Left lung (tissue), 10 donors: Measurements from ENCODE around the gene SLN. TPM values are rescaled to one million over a fixed set of nuclear protein-coding genes. Genes with fewer than 3 reads are reported as not detected.

Experiments
- ATAC-seq: fragments of 200-7000 bp; cut with Tn5 transposase; one replicate; pipeline ENCODE4 v1.9.1; 2020; ENCODE audit warnings: moderate library complexity
- DNase-seq, 4 donors: peaks; one replicate each; pipeline ENCODE4 v3.0.0-alpha.2; 2013 to 2020
- H3K27ac ChIP-seq, 2 donors: fragments of 200-600 bp; sonication (generic) in 1 of 2; one replicate each; pipeline versions ENCODE4 v1.5.0 to v1.8.0; 2020 to 2021
- H3K27me3 ChIP-seq, 2 donors: fragments of 200-600 bp; sonication (generic) in 1 of 2; one replicate each; pipeline versions ENCODE4 v1.5.0 to v1.8.0; 2020 to 2021
- H3K36me3 ChIP-seq, 2 donors: fragments of 200-600 bp; sonication (generic) in 1 of 2; one replicate each; pipeline versions ENCODE4 v1.5.0 to v1.8.0; 2020 to 2021
- H3K4me1 ChIP-seq, 2 donors: fragments of 200-600 bp; one replicate each; pipeline ENCODE4 v1.8.0; 2021
- H3K4me3 ChIP-seq, 2 donors: fragments of 200-600 bp; sonication (generic) in 1 of 2; one replicate each; pipeline versions ENCODE4 v1.5.0 to v1.8.0; 2020 to 2021; ENCODE audit warnings: mild to moderate bottlenecking in 1 of 2
- H3K9me3 ChIP-seq, 2 donors: fragments of 200-600 bp; sonication (generic) in 1 of 2; one replicate each; pipeline versions ENCODE4 v1.5.0 to v1.8.0; 2020 to 2021
- CTCF ChIP-seq, 2 donors: fragments of 200-600 bp; sonication (generic) in 1 of 2; IDR thresholded peaks; one replicate each; pipeline versions ENCODE4 v1.5.0 to v1.8.0; 2021; ENCODE audit warnings: antibody characterized with exemption in 2 of 2
- intact Hi-C, 2 donors: fragments of 100-400 bp; cut with DNase I; formaldehyde crosslinking; loops; one replicate each; pipeline versions ENCODE4 v1.11.2 to v1.14.2; 2022
- polyA plus RNA-seq, 6 donors: library from polyadenylated mRNA; unstranded; fragments of 120-200 nt; gene quantifications; one replicate each; pipeline ENCODE4 v1.2.1, GENCODE V29; 2013; ENCODE audit not compliant: insufficient read length in 6 of 6
- total RNA-seq, 2 donors: library from RNA; stranded (reverse); fragmentation: NEBNext Ultra II Directional; extraction: Animal tissue kit (Norgen Biotek cat#: 25700); gene quantifications; one replicate each; pipeline ENCODE4 v1.2.1, GENCODE V29; 2021
- donor health status: DM: no; HTN: yes; CAD: no.
- donor health status: DM: no; HTN: no; CAD: no.

SLN gene
- total and polyA plus RNA-seq, 8 donors: 0.23 to 2.4 (median 0.96) TPM; not detected in 5

GRCh38 chr11:107688322-107688918 lies 23.4 kb downstream of the SLN start:
- Histone ChIP-seq H3K27ac (no peak overlapping the region), H3K27me3 (peaks cover 0 to 17% of the 10 kb centered on the region in 2 donors), H3K9me3 (no peaks in the 10 kb centered on the region), H3K4me1 (peaks cover 0 to 4% of the 10 kb centered on the region in 2 donors), H3K36me3 (no peaks in the 10 kb centered on the region), H3K4me3 (no peak overlapping the region)
- intact Hi-C loops: loop anchor here in 1 of 2 donors (5.0 kb wide), 1 partner anchor 111 kb away; no protein-coding TSS in a partner anchor
- no peak for DNase-seq
- no peak for TF ChIP-seq CTCF (IDR thresholded peaks at IDR 0.05)
- no peak for ATAC-seq

GRCh38 chr11:107683807-107684206 lies 28.0 kb downstream of the SLN start:
- Histone ChIP-seq H3K9me3 (no peaks in the 10 kb centered on the region), H3K27ac (no peak overlapping the region), H3K4me3 (no peak overlapping the region), H3K4me1 (peaks cover 0 to under 1% of the 10 kb centered on the region in 2 donors), H3K27me3 (no peaks in the 10 kb centered on the region), H3K36me3 (no peaks in the 10 kb centered on the region)
- no peak for DNase-seq
- TF ChIP-seq CTCF (IDR thresholded peaks at IDR 0.05): no peak
- no peak for ATAC-seq
- intact Hi-C loops: no loop called here

- intact Hi-C loops: no loop called here
- DNase-seq (no peak), ATAC-seq (no peak)
- Histone ChIP-seq H3K4me3 (no peak overlapping the region), H3K27me3 (no peaks in the 10 kb centered on the region), H3K36me3 (no peaks in the 10 kb centered on the region), H3K4me1 (no peaks in the 10 kb centered on the region), H3K9me3 (no peaks in the 10 kb centered on the region), H3K27ac (no peak overlapping the region)
- no peak for TF ChIP-seq CTCF (IDR thresholded peaks at IDR 0.05)
Measured at GRCh38 chr11:107683061-107683460, 28.8 kb downstream of the SLN start.

GRCh38 chr11:107682572-107682971 lies 29.3 kb downstream of the SLN start:
- DNase-seq (no peak), ATAC-seq (no peak)
- H3K27ac ChIP-seq: no peak overlapping the region
- intact Hi-C loops: no loop called here
- no peaks in the 10 kb centered on the region for H3K9me3 ChIP-seq
- H3K27me3 ChIP-seq: no peaks in the 10 kb centered on the region
- no peak overlapping the region for H3K4me3 ChIP-seq
- no peaks in the 10 kb centered on the region for H3K36me3 ChIP-seq
- TF ChIP-seq CTCF (IDR thresholded peaks at IDR 0.05): no peak
- no peaks in the 10 kb centered on the region for H3K4me1 ChIP-seq

- no peaks in the 10 kb centered on the region for H3K4me1 ChIP-seq
- TF ChIP-seq CTCF (IDR thresholded peaks at IDR 0.05): no peak
- H3K27me3 ChIP-seq: no peaks in the 10 kb centered on the region
- no peak overlapping the region for H3K27ac ChIP-seq
- H3K9me3 ChIP-seq: no peaks in the 10 kb centered on the region
- no peak for ATAC-seq
- intact Hi-C loops: no loop called here
- H3K4me3 ChIP-seq: no peak overlapping the region
- H3K36me3 ChIP-seq: no peaks in the 10 kb centered on the region
- DNase-seq: no peak
Measured at GRCh38 chr11:107682171-107682570, 29.7 kb downstream of the SLN start.
